Spinal cord (tissue), 10 donors: ENCODE measurements around the gene HIPK1. TPM values are rescaled to one million over a fixed set of nuclear protein-coding genes. Genes with fewer than 3 reads are reported as not detected.

Source experiments
- DNase-seq, 6 donors: peaks; one replicate each; pipeline versions ENCODE4 v3.0.0 to v3.0.0-alpha.2; 2013 to 2015; ENCODE audit warnings: low spot score in 6 of 6, low read depth in 4 of 6
- H3K27ac ChIP-seq: one replicate; pipeline ENCODE4 v1.5.1; 2013; ENCODE audit warnings: low read depth, low read length, control low read depth
- H3K27me3 ChIP-seq: one replicate; pipeline ENCODE4 v1.6.1; 2013; ENCODE audit warnings: low read length; ENCODE audit not compliant: control insufficient read depth, insufficient read depth
- H3K36me3 ChIP-seq: one replicate; pipeline ENCODE4 v1.6.1; 2013; ENCODE audit warnings: low read length; ENCODE audit not compliant: control insufficient read depth, insufficient read depth
- H3K4me1 ChIP-seq: one replicate; pipeline ENCODE4 v1.6.1; 2013; ENCODE audit warnings: low read length; ENCODE audit not compliant: control insufficient read depth, insufficient read depth
- H3K4me3 ChIP-seq: one replicate; pipeline ENCODE4 v1.5.1; 2013; ENCODE audit warnings: low read depth, low read length, control low read depth
- H3K9me3 ChIP-seq: one replicate; pipeline ENCODE4 v1.6.1; 2013; ENCODE audit warnings: low read length; ENCODE audit not compliant: control insufficient read depth, insufficient read depth
- WGBS: methylation state at CpG from one replicate; pipeline ENCODE4 v1.1.5; 2013; ENCODE audit warnings: missing lambda C conversion rate; ENCODE audit not compliant: insufficient coverage; 5-methylcytosine and 5-hydroxymethylcytosine counted together
- polyA plus RNA-seq, 2 donors: library from polyadenylated mRNA; unstranded; fragments of 120-200 nt; gene quantifications; one replicate each; pipeline ENCODE4 v1.2.1, GENCODE V29; 2013; ENCODE audit not compliant: insufficient read length in 2 of 2
- total RNA-seq, 2 donors: library from RNA; depleted of rRNA in 1 of 2; stranded (reverse); fragments of 120-200 nt in 1 of 2; fragments of >200 nt in 1 of 2; gene quantifications; one replicate each; pipeline versions ENCODE4 v1.2.3 to v1.2.4, GENCODE V29; 2013 to 2014
- donor health status: healthy.

Gene HIPK1
- total and polyA plus RNA-seq, 4 donors = 41.5 to 58.6 (median 50.1) TPM

GRCh38 chr1:113929750-113930498 is 800 bp downstream of the HIPK1 start:
- Histone ChIP-seq H3K4me3 (peak overlapping the region; percentile 84), H3K27ac (peak overlapping the region; percentile 88), H3K9me3 (peaks cover under 1% of the 10 kb centered on the region), H3K4me1 (peaks cover 4% of the 10 kb centered on the region), H3K36me3 (no peaks in the 10 kb centered on the region), H3K27me3 (no peaks in the 10 kb centered on the region)
- DNase-seq = peak in 4 of 6 donors; percentile 28 to 72 (median 40)
- under 1% methylated on average over 62 of the region's 64 CpGs for WGBS

DNA sequence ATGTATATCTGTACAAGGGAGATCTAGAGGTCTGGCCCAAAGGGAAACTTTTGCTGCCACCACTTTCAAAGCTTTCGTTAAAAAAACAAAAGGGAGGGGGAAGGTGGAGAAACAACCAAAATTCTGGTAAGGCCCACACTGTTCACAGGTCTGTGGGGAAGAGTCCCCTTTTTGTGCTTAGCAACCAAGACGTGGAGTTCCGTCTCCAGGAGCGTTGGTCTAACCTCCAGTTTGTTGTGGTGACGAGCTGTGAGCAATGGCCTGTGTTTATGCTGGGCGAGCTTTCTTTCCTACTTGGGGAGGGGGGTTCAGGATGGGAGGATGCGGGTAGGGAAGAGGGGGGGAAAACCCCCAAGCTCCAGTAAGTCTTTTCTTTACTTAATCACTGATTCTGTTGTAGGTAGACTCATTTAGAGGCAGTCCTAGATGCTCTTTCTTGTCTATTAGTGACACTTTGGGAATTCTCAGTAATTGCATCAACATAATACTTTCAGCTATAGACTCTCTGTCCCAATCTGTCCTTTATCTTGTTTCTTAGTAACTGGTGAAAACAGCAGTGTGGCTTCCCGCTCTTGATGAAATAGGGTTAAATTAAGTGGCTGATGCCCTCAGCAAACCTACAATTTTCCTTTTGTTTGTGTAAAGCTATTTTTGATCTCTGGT is 1.5 kb downstream of the HIPK1 start:
- DNase-seq = peak in 3 of 6 donors; percentile 35 to 66 (median 59)
- Histone ChIP-seq H3K27ac (peak overlapping the region; percentile 88), H3K4me3 (peak overlapping the region; percentile 84), H3K27me3 (no peaks in the 10 kb centered on the region), H3K4me1 (peaks cover 4% of the 10 kb centered on the region), H3K36me3 (no peaks in the 10 kb centered on the region), H3K9me3 (peaks cover 2% of the 10 kb centered on the region)
- WGBS = 0% methylated on average over 5 of the region's 8 CpGs

DNA sequence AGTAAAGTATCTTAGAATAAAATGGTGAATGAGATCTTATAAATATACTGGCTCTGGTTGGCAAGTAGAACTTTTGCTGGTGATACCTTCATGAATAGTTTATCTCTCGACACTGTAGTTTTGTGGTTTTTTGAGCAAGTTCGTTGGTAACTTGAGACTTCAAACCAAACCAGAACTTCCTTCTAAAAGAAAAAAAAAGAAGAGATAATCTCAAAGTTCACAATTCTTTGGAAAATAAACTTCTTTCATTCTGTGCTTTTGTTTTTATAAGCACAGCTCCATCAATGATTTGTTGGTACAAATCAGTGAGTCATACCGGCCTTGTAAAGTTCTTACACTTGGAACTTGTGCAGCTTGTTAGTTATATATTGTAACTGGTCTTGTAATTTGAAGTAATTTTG is 2.3 kb downstream of the HIPK1 start:
- Histone ChIP-seq H3K36me3 (no peaks in the 10 kb centered on the region), H3K4me3 (no peak overlapping the region), H3K27me3 (no peaks in the 10 kb centered on the region), H3K27ac (no peak overlapping the region), H3K9me3 (peaks cover 2% of the 10 kb centered on the region), H3K4me1 (peaks cover 4% of the 10 kb centered on the region)
- WGBS = no CpG with 5 or more reads among the region's 3 CpGs
- no peak for DNase-seq

- H3K27ac ChIP-seq = no peak overlapping the region
- H3K9me3 ChIP-seq = peaks cover 2% of the 10 kb centered on the region
- H3K27me3 ChIP-seq = no peaks in the 10 kb centered on the region
- H3K4me1 ChIP-seq = peaks cover 4% of the 10 kb centered on the region
- H3K36me3 ChIP-seq = no peaks in the 10 kb centered on the region
- DNase-seq = no peak
- no peak overlapping the region for H3K4me3 ChIP-seq
These were observed 4.9 kb downstream of the HIPK1 start for GRCh38 chr1:113934006-113934405.

DNA sequence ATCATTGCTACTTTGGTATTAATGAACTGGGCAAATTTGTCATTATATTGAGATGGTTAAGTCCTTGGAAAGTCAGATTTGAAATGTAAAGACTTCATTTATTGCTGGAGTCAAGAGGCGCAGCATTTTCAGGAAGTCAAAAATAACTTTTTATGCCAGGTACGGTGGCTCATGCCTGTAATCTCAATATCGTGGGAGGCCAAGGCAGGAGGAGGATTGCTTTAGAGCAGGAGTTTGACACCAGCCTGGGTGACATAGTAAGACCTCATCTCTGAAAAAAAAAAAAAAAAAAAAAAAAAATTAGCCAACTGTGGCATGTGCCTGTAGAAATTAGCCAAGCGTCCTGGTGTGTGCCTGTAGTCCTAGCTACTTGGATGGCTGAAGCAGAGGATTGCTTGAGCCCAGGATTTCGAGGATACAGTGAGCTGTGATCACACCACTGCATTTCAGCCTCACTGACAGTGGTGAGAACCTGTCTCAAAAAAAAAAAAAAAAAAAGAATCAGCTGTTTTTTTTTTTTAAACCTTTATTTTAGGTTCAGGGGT is 5.5 kb downstream of the HIPK1 start:
- peaks cover 4% of the 10 kb centered on the region for H3K4me1 ChIP-seq
- H3K27me3 ChIP-seq = no peaks in the 10 kb centered on the region
- peaks cover 2% of the 10 kb centered on the region for H3K9me3 ChIP-seq
- no peaks in the 10 kb centered on the region for H3K36me3 ChIP-seq
- H3K4me3 ChIP-seq = no peak overlapping the region
- DNase-seq = no peak
- H3K27ac ChIP-seq = no peak overlapping the region
- 73% methylated on average over 3 of the region's 5 CpGs for WGBS

DNA sequence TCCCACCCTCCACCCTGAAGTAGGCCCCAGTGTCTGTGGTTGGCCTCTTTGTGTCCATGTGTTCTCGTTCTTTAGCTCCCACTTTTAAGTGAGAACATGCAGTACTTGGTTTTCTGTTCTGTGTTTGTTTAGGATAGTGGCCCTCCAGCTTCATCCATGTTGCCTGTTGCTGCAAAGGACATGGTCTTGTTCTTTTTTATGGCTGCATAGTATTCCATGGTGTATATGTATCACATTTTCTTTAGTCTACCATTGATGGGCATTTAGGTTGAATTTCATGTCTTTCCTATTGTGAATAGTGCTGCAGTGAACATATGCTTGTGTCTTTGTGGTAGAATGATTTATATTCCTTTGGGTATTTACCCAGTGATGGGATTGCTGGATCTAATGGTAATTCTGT is 6.1 kb downstream of the HIPK1 start:
- Histone ChIP-seq H3K4me3 (no peak overlapping the region), H3K27ac (no peak overlapping the region), H3K9me3 (peaks cover 2% of the 10 kb centered on the region), H3K4me1 (peaks cover 4% of the 10 kb centered on the region), H3K27me3 (no peaks in the 10 kb centered on the region), H3K36me3 (no peaks in the 10 kb centered on the region)
- DNase-seq = no peak
- no CpG with 5 or more reads among the region's 1 CpG for WGBS

GRCh38 chr1:113935970-113936369 is 6.8 kb downstream of the HIPK1 start:
- no peak for DNase-seq
- Histone ChIP-seq H3K27ac (no peak overlapping the region), H3K36me3 (peaks cover 4% of the 10 kb centered on the region), H3K9me3 (peaks cover 2% of the 10 kb centered on the region), H3K4me3 (no peak overlapping the region), H3K27me3 (no peaks in the 10 kb centered on the region), H3K4me1 (no peaks in the 10 kb centered on the region)
- WGBS = no CpG with 5 or more reads among the region's 1 CpG

DNA sequence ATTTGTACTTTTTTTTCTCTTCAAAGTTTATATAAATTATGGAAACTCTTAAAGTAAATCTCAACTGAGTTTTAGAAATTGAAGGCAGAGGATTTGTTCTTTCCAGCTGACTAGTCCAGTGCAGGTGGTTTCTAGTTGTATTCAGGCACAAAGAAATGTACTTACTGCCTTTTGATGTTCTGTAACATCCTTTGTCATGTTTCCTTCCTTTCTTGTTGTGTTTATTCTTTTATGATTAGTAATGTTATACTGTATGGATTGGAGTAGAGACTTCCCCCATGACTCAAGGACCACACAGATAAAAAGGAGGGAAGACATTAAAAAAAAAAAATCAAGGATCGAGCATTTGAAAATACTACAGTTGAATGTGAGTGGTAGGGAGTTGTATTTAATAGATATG is 8.0 kb downstream of the HIPK1 start:
- no peak overlapping the region for H3K27ac ChIP-seq
- no peaks in the 10 kb centered on the region for H3K27me3 ChIP-seq
- no peaks in the 10 kb centered on the region for H3K4me1 ChIP-seq
- H3K4me3 ChIP-seq = no peak overlapping the region
- WGBS = no CpG with 5 or more reads among the region's 1 CpG
- DNase-seq = no peak
- H3K9me3 ChIP-seq = peaks cover 2% of the 10 kb centered on the region
- peaks cover 11% of the 10 kb centered on the region for H3K36me3 ChIP-seq

DNA sequence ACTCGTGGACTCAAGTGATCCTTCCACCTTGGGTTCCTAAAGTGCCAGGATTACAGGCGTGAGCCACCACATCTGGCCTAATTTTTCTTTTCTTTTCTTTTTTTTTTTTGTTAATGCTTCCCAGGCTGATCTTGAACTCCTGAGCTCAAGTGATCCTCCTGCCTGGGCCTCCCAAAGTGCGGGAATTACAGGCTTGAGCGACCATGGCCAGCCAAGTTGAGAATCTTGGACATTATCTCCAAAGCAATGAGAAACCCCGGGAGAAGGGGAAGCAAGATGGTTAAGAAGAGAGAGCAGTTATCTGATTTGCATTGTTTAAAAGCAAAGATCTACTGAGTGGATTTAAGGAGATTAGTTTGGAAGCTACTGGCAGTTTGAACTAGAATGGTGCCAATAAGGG is 9.1 kb downstream of the HIPK1 start:
- no peak for DNase-seq
- Histone ChIP-seq H3K27me3 (no peaks in the 10 kb centered on the region), H3K4me3 (no peak overlapping the region), H3K4me1 (no peaks in the 10 kb centered on the region), H3K27ac (no peak overlapping the region), H3K9me3 (peaks cover 2% of the 10 kb centered on the region), H3K36me3 (peaks cover 11% of the 10 kb centered on the region)
- 78% methylated on average over 5 of the region's 5 CpGs for WGBS
